GM23248 (cell line): ENCODE data around the gene MBNL3. TPM values are rescaled to one million over a fixed set of nuclear protein-coding genes. Genes with fewer than 3 reads are reported as not detected.

Source experiments
- DNase-seq: peaks from one replicate; pipeline ENCODE4 v3.0.0-alpha.2; 2015
- H2AFZ ChIP-seq: fragments of 200-600 bp; sonication (generic); 2 replicates; pipeline ENCODE4 v1.6.1; 2016; ENCODE audit warnings: antibody characterized with exemption
- H3F3A ChIP-seq: fragments of 200-600 bp; sonication (generic); 2 replicates; pipeline ENCODE4 v1.6.1; 2016; ENCODE audit warnings: mild to moderate bottlenecking, antibody characterized with exemption, mixed run types; ENCODE audit not compliant: insufficient read depth
- H3K27ac ChIP-seq: fragments of 200-600 bp; sonication (generic); 2 replicates; pipeline ENCODE4 v1.5.1; 2016; ENCODE audit warnings: mild to moderate bottlenecking
- H3K27me3 ChIP-seq: fragments of 200-600 bp; sonication (generic); replicated peaks from 2 replicates; pipeline ENCODE4 v1.6.1; 2016; ENCODE audit warnings: mild to moderate bottlenecking; ENCODE audit not compliant: insufficient read depth
- H3K36me3 ChIP-seq: fragments of 200-600 bp; sonication (generic); 2 replicates; pipeline ENCODE4 v1.6.1; 2016; ENCODE audit warnings: low read depth, mild to moderate bottlenecking
- H3K4me1 ChIP-seq: fragments of 200-600 bp; sonication (generic); 2 replicates; pipeline ENCODE4 v1.6.1; 2016; ENCODE audit warnings: mild to moderate bottlenecking; ENCODE audit not compliant: insufficient read depth
- H3K4me2 ChIP-seq: fragments of 200-600 bp; sonication (generic); one replicate; pipeline ENCODE4 v1.6.1; 2016; ENCODE audit warnings: mild to moderate bottlenecking; ENCODE audit not compliant: unreplicated experiment
- H3K4me3 ChIP-seq: fragments of 200-600 bp; sonication (generic); 2 replicates; pipeline ENCODE4 v1.5.1; 2016; ENCODE audit warnings: mild to moderate bottlenecking
- H3K79me2 ChIP-seq: fragments of 200-600 bp; sonication (generic); 2 replicates; pipeline ENCODE4 v1.6.1; 2016; ENCODE audit warnings: mild to moderate bottlenecking; ENCODE audit not compliant: insufficient read depth
- H3K9ac ChIP-seq: fragments of 200-600 bp; sonication (generic); 2 replicates; pipeline ENCODE4 v1.6.1; 2016; ENCODE audit warnings: mild to moderate bottlenecking
- H3K9me2 ChIP-seq: fragments of 200-600 bp; sonication (generic); 2 replicates; pipeline ENCODE4 v1.6.1; 2016; ENCODE audit warnings: mixed run types, mild to moderate bottlenecking, moderate library complexity; ENCODE audit not compliant: insufficient read depth
- H3K9me3 ChIP-seq: fragments of 200-600 bp; sonication (generic); one replicate; pipeline ENCODE4 v1.6.1; 2017; ENCODE audit warnings: low read depth
- H4K20me1 ChIP-seq: fragments of 200-600 bp; sonication (generic); 2 replicates; pipeline ENCODE4 v1.6.0; 2016; ENCODE audit not compliant: insufficient read depth
- EZH2 ChIP-seq: fragments of 200-600 bp; sonication (generic); IDR thresholded peaks from 2 replicates; pipeline ENCODE4 v1.6.1; 2018; ENCODE audit warnings: antibody characterized with exemption, mild to moderate bottlenecking; ENCODE audit not compliant: insufficient read depth, poor library complexity, severe bottlenecking
- EZH2phosphoT487 ChIP-seq: fragments of 200-600 bp; sonication (generic); IDR thresholded peaks from 2 replicates; pipeline ENCODE4 v1.6.1; 2018; ENCODE audit warnings: antibody characterized with exemption, moderate library complexity, mild to moderate bottlenecking, low read depth; ENCODE audit not compliant: insufficient read depth
- WGBS, 2 experiments: methylation state at CpG; one replicate each; pipeline ENCODE4 v1.1.6; 2015 to 2017; ENCODE audit warnings: low lambda C conversion rate in 2 of 2, low coverage in 1 of 2; ENCODE audit errors: missing lambda C conversion rate in 2 of 2; 5-methylcytosine and 5-hydroxymethylcytosine counted together
- in situ Hi-C: fragments of 300-500 bp; cut with MboI; formaldehyde crosslinking; loops from 2 replicates; pipeline ENCODE4 v1.15.0; 2020
- polyA plus RNA-seq: library from polyadenylated mRNA; unstranded; fragments of >200 nt; fragmentation: Nextera tagmentation; extraction: Ambion mirVana; gene quantifications from 2 replicates; pipeline ENCODE4 v1.2.1, GENCODE V29; 2016
- total RNA-seq: library from RNA; depleted of rRNA; stranded (reverse); fragments of >200 nt; shearing (Covaris generic); gene quantifications from 2 replicates; pipeline ENCODE4 v1.2.3, GENCODE V29; 2014

Gene MBNL3
- total and polyA plus RNA-seq, 2 experiments from 2014 or later = 0.88 to 2.4 TPM

DNA sequence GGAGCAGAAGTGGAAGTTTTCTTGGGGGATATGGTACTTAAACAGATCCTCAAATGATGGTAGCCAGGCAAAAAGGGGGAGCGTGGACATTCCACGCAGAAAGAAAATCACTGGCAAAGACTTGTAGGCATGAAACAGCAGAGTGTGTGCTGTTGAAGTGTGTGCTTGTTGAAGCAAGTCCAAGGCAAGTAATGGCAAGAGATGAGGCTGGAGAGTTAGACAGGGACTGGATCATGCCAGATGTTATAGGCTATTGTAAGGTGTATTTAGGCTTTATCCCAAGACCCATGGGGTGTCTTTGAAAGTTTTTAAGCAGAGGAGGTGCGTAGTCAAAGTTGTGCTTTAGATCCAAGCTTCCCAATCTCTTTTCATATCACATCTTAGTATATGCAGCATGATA, 124.5 kb downstream of the MBNL3 start:
- H3K27me3 ChIP-seq = no peaks in the 10 kb centered on the region
- DNase-seq = no peak
- WGBS, 2 experiments = 68 to 83% methylated on average over 3 of the region's 3 CpGs
- H3K9me2 ChIP-seq = no peaks in the 10 kb centered on the region
- no peaks in the 10 kb centered on the region for H3K9me3 ChIP-seq
- no peak overlapping the region for H2AFZ ChIP-seq
- no peaks in the 10 kb centered on the region for H3K4me1 ChIP-seq
- H3K9ac ChIP-seq = no peak overlapping the region
- H3K36me3 ChIP-seq = no peaks in the 10 kb centered on the region
- H3K4me2 ChIP-seq = no peak overlapping the region
- no peaks in the 10 kb centered on the region for H4K20me1 ChIP-seq
- TF ChIP-seq EZH2 = no peak
- TF ChIP-seq EZH2phosphoT487 = no peak
- H3K27ac ChIP-seq = no peak overlapping the region
- no peaks in the 10 kb centered on the region for H3F3A ChIP-seq
- H3K79me2 ChIP-seq = no peaks in the 10 kb centered on the region
- H3K4me3 ChIP-seq = no peak overlapping the region
- in situ Hi-C loops = no loop called here

DNA sequence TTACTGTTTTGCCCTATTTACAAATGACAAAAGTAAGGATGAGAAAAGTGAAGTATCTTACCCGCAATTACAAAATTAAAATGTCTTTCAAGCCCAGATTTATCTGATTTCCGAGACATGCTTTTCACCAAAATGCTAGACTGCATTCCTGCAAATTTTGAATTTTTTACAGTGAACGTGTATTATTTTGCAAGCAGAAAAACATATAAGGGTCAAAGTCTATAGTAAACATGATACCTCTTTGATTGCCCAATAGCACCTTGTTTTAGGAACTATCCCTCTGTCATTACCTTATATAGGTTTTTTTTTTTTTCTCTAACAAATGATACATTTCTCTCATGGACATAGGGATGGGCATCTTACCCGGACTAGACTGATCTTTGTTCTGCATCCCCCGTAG, 135.4 kb downstream of the MBNL3 start:
- Histone ChIP-seq H3K27ac (no peak overlapping the region), H3K4me2 (no peak overlapping the region), H3F3A (no peaks in the 10 kb centered on the region), H2AFZ (no peak overlapping the region), H3K9me2 (no peaks in the 10 kb centered on the region), H4K20me1 (no peaks in the 10 kb centered on the region), H3K4me1 (no peaks in the 10 kb centered on the region), H3K4me3 (no peak overlapping the region), H3K79me2 (no peaks in the 10 kb centered on the region), H3K9me3 (no peaks in the 10 kb centered on the region), H3K27me3 (no peaks in the 10 kb centered on the region), H3K9ac (no peak overlapping the region), H3K36me3 (no peaks in the 10 kb centered on the region)
- DNase-seq = no peak
- no peak for TF ChIP-seq EZH2
- 63 to 74% methylated on average over 5 of the region's 5 CpGs for WGBS, 2 experiments
- in situ Hi-C loops = no loop called here

GRCh38 chrX:132336172-132336571, 152.7 kb downstream of the MBNL3 start:
- Histone ChIP-seq H3K4me2 (no peak overlapping the region), H3K9me2 (no peaks in the 10 kb centered on the region), H3K9me3 (no peaks in the 10 kb centered on the region), H4K20me1 (no peaks in the 10 kb centered on the region), H3K4me3 (no peak overlapping the region), H3K9ac (no peak overlapping the region), H3K79me2 (no peaks in the 10 kb centered on the region), H2AFZ (no peak overlapping the region), H3K27ac (no peak overlapping the region), H3K27me3 (no peaks in the 10 kb centered on the region), H3F3A (no peaks in the 10 kb centered on the region), H3K4me1 (no peaks in the 10 kb centered on the region), H3K36me3 (no peaks in the 10 kb centered on the region)
- in situ Hi-C loops = no loop called here
- DNase-seq = no peak
- TF ChIP-seq EZH2phosphoT487 (no peak), EZH2 (no peak)
- WGBS, 2 experiments = 77 to 86% methylated on average over 2 of the region's 2 CpGs

GRCh38 chrX:132333351-132333750, 155.5 kb downstream of the MBNL3 start:
- H2AFZ ChIP-seq = no peak overlapping the region

GRCh38 chrX:132331532-132331931, 157.3 kb downstream of the MBNL3 start:
- Histone ChIP-seq H3K4me3 (no peak overlapping the region), H4K20me1 (no peaks in the 10 kb centered on the region), H3K9me2 (no peaks in the 10 kb centered on the region), H3K79me2 (no peaks in the 10 kb centered on the region), H3K9ac (no peak overlapping the region), H3K36me3 (no peaks in the 10 kb centered on the region), H3K4me2 (no peak overlapping the region), H3K27me3 (no peaks in the 10 kb centered on the region), H3K9me3 (no peaks in the 10 kb centered on the region), H3K27ac (no peak overlapping the region), H3K4me1 (no peaks in the 10 kb centered on the region), H2AFZ (no peak overlapping the region), H3F3A (no peaks in the 10 kb centered on the region)
- WGBS, 2 experiments = 49 to 62% methylated on average over 3 of the region's 3 CpGs
- DNase-seq = no peak
- TF ChIP-seq EZH2 = no peak
- TF ChIP-seq EZH2phosphoT487 = no peak
- in situ Hi-C loops = no loop called here

More at GRCh38 chrX:132333351-132333750, 155.5 kb downstream of the MBNL3 start:
- Histone ChIP-seq H3K79me2 (no peaks in the 10 kb centered on the region), H3K4me1 (no peaks in the 10 kb centered on the region), H3K27me3 (no peaks in the 10 kb centered on the region), H3K4me3 (no peak overlapping the region), H3K9ac (no peak overlapping the region), H3K27ac (no peak overlapping the region), H4K20me1 (no peaks in the 10 kb centered on the region), H3F3A (no peaks in the 10 kb centered on the region), H3K36me3 (no peaks in the 10 kb centered on the region), H3K9me3 (no peaks in the 10 kb centered on the region), H3K4me2 (no peak overlapping the region), H3K9me2 (no peaks in the 10 kb centered on the region)
- no peak for DNase-seq
- WGBS, 2 experiments = 58 to 66% methylated on average over 4 of the region's 4 CpGs
- in situ Hi-C loops = no loop called here
- no peak for TF ChIP-seq EZH2phosphoT487
- TF ChIP-seq EZH2 = no peak
